Measurements from ENCODE around the gene TRIM44.
"Not testable (repeated sequence)": the region's sequence is repeated elsewhere in the genome, so short reads cannot be mapped to it uniquely, and the experiment has no call there.

The TRIM44 gene

GRCh38 chr11:35647421-35648093, 15.0 kb upstream of the TRIM44 start:
- Histone ChIP-seq H3K27me3 (ENCODE audit: low read depth) (no peaks in the 10 kb centered on the region), H3K36me3 (replicated peaks) (no peaks in the 10 kb centered on the region), H3K4me3 (no peak overlapping the region), H3K9me3 (no peaks in the 10 kb centered on the region), H3K4me1 (no peaks in the 10 kb centered on the region)
- in situ Hi-C loops (cut with MboI; ENCODE audit: low sequenced_read_pairs), result no loop called here
- DNase-seq (ENCODE audit: low spot score in 2 of 2), result no peak

GRCh38 chr11:35650006-35650405, 12.6 kb upstream of the TRIM44 start:
- in situ Hi-C loops (cut with MboI; ENCODE audit: low sequenced_read_pairs), result no loop called here
- Histone ChIP-seq H3K9me3 (no peaks in the 10 kb centered on the region), H3K4me1 (no peaks in the 10 kb centered on the region), H3K4me3 (no peak overlapping the region), H3K36me3 (replicated peaks) (no peaks in the 10 kb centered on the region), H3K27me3 (ENCODE audit: low read depth) (no peaks in the 10 kb centered on the region)
- DNase-seq (ENCODE audit: low spot score in 2 of 2), result no peak

GRCh38 chr11:35650467-35650866, 12.1 kb upstream of the TRIM44 start:
- H3K27me3 ChIP-seq (ENCODE audit: low read depth), result no peaks in the 10 kb centered on the region
- no peaks in the 10 kb centered on the region for H3K36me3 ChIP-seq (replicated peaks)
- DNase-seq (ENCODE audit: low spot score in 2 of 2), result no peak
- in situ Hi-C loops (cut with MboI; ENCODE audit: low sequenced_read_pairs), result no loop called here
- H3K9me3 ChIP-seq, result no peaks in the 10 kb centered on the region
- H3K4me1 ChIP-seq, result no peaks in the 10 kb centered on the region
- no peak overlapping the region for H3K4me3 ChIP-seq

- no peaks in the 10 kb centered on the region for H3K4me1 ChIP-seq
- H3K4me3 ChIP-seq, result no peak overlapping the region
- no peaks in the 10 kb centered on the region for H3K9me3 ChIP-seq
- DNase-seq (ENCODE audit: low spot score in 2 of 2), result no peak
- no peaks in the 10 kb centered on the region for H3K27me3 ChIP-seq (ENCODE audit: low read depth)
- no peaks in the 10 kb centered on the region for H3K36me3 ChIP-seq (replicated peaks)
- in situ Hi-C loops (cut with MboI; ENCODE audit: low sequenced_read_pairs), result no loop called here
Measured at GRCh38 chr11:35651263-35651662, 11.3 kb upstream of the TRIM44 start.

- H3K36me3 ChIP-seq (replicated peaks); DNase-seq (ENCODE audit: low spot score in 2 of 2); H3K27me3 ChIP-seq (ENCODE audit: low read depth); H3K4me3 ChIP-seq; H3K9me3 ChIP-seq; H3K4me1 ChIP-seq; in situ Hi-C loops (cut with MboI; ENCODE audit: low sequenced_read_pairs): not testable (repeated sequence)
Measured at GRCh38 chr11:35652786-35653185, 9.8 kb upstream of the TRIM44 start.

- Histone ChIP-seq H3K4me3 (no peak overlapping the region), H3K36me3 (replicated peaks) (no peaks in the 10 kb centered on the region), H3K27me3 (ENCODE audit: low read depth) (no peaks in the 10 kb centered on the region), H3K4me1 (no peaks in the 10 kb centered on the region), H3K9me3 (no peaks in the 10 kb centered on the region)
- in situ Hi-C loops (cut with MboI; ENCODE audit: low sequenced_read_pairs), result no loop called here
- no peak for DNase-seq (ENCODE audit: low spot score in 2 of 2)
Measured at GRCh38 chr11:35654711-35655110, 7.9 kb upstream of the TRIM44 start.

GRCh38 chr11:35655254-35655653, 7.3 kb upstream of the TRIM44 start:
- in situ Hi-C loops (cut with MboI; ENCODE audit: low sequenced_read_pairs), result no loop called here
- Histone ChIP-seq H3K4me3 (no peak overlapping the region), H3K4me1 (no peaks in the 10 kb centered on the region), H3K9me3 (no peaks in the 10 kb centered on the region), H3K36me3 (replicated peaks) (no peaks in the 10 kb centered on the region), H3K27me3 (ENCODE audit: low read depth) (no peaks in the 10 kb centered on the region)
- DNase-seq (ENCODE audit: low spot score in 2 of 2), result no peak

GRCh38 chr11:35655856-35656255, 6.7 kb upstream of the TRIM44 start:
- H3K4me1 ChIP-seq, result no peaks in the 10 kb centered on the region
- no peaks in the 10 kb centered on the region for H3K27me3 ChIP-seq (ENCODE audit: low read depth)
- H3K4me3 ChIP-seq, result no peak overlapping the region
- no peaks in the 10 kb centered on the region for H3K9me3 ChIP-seq
- DNase-seq (ENCODE audit: low spot score in 2 of 2), result no peak
- in situ Hi-C loops (cut with MboI; ENCODE audit: low sequenced_read_pairs), result no loop called here
- no peaks in the 10 kb centered on the region for H3K36me3 ChIP-seq (replicated peaks)

GRCh38 chr11:35658020-35658948, 4.3 kb upstream of the TRIM44 start:
- no peak for DNase-seq (ENCODE audit: low spot score in 2 of 2)
- Histone ChIP-seq H3K36me3 (replicated peaks) (no peaks in the 10 kb centered on the region), H3K4me3 (no peak overlapping the region), H3K27me3 (ENCODE audit: low read depth) (no peaks in the 10 kb centered on the region), H3K9me3 (peaks cover 5% of the 10 kb centered on the region), H3K4me1 (peaks cover 6% of the 10 kb centered on the region)
- in situ Hi-C loops (cut with MboI; ENCODE audit: low sequenced_read_pairs), result no loop called here

GRCh38 chr11:35661534-35661933, 1.0 kb upstream of the TRIM44 start:
- no peak for DNase-seq (ENCODE audit: low spot score in 2 of 2)
- in situ Hi-C loops (cut with MboI; ENCODE audit: low sequenced_read_pairs), result no loop called here
- H3K27me3 ChIP-seq (ENCODE audit: low read depth), result no peaks in the 10 kb centered on the region
- peaks cover 11% of the 10 kb centered on the region for H3K9me3 ChIP-seq
- peaks cover 8% of the 10 kb centered on the region for H3K4me1 ChIP-seq
- no peaks in the 10 kb centered on the region for H3K36me3 ChIP-seq (replicated peaks)
- no peak overlapping the region for H3K4me3 ChIP-seq

GRCh38 chr11:35662061-35662648, 420 bp upstream of the TRIM44 start:
- H3K27me3 ChIP-seq (ENCODE audit: low read depth), result no peaks in the 10 kb centered on the region
- DNase-seq (ENCODE audit: low spot score in 2 of 2), result no peak

GRCh38 chr11:35663408-35663702, 780 bp downstream of the TRIM44 start:
- Histone ChIP-seq H3K4me1 (peaks cover 8% of the 10 kb centered on the region), H3K9me3 (peaks cover 14% of the 10 kb centered on the region), H3K36me3 (replicated peaks) (no peaks in the 10 kb centered on the region), H3K27me3 (ENCODE audit: low read depth) (no peaks in the 10 kb centered on the region), H3K4me3 (peak overlapping the region; percentile 30; the same call in 1 of the 2 replicates)
- no peak for DNase-seq (ENCODE audit: low spot score in 2 of 2)
- in situ Hi-C loops (cut with MboI; ENCODE audit: low sequenced_read_pairs), result no loop called here

More at GRCh38 chr11:35662061-35662648, 420 bp upstream of the TRIM44 start:
- peak overlapping the region; percentile 30 for H3K4me3 ChIP-seq
- peaks cover 14% of the 10 kb centered on the region for H3K9me3 ChIP-seq
- peaks cover 8% of the 10 kb centered on the region for H3K4me1 ChIP-seq
- in situ Hi-C loops (cut with MboI; ENCODE audit: low sequenced_read_pairs), result no loop called here
- no peaks in the 10 kb centered on the region for H3K36me3 ChIP-seq (replicated peaks)

GRCh38 chr11:35664977-35665441, 2.4 kb downstream of the TRIM44 start:
- DNase-seq (ENCODE audit: low spot score in 2 of 2), result no peak
- H3K4me1 ChIP-seq, result peaks cover 8% of the 10 kb centered on the region
- peaks cover 14% of the 10 kb centered on the region for H3K9me3 ChIP-seq
- H3K27me3 ChIP-seq (ENCODE audit: low read depth), result no peaks in the 10 kb centered on the region
- no peaks in the 10 kb centered on the region for H3K36me3 ChIP-seq (replicated peaks)
- in situ Hi-C loops (cut with MboI; ENCODE audit: low sequenced_read_pairs), result no loop called here
- no peak overlapping the region for H3K4me3 ChIP-seq

GRCh38 chr11:35667257-35667656, 4.7 kb downstream of the TRIM44 start:
- in situ Hi-C loops (cut with MboI; ENCODE audit: low sequenced_read_pairs), result no loop called here
- Histone ChIP-seq H3K4me1 (peaks cover 8% of the 10 kb centered on the region), H3K27me3 (ENCODE audit: low read depth) (no peaks in the 10 kb centered on the region), H3K36me3 (replicated peaks) (no peaks in the 10 kb centered on the region), H3K9me3 (peaks cover 12% of the 10 kb centered on the region), H3K4me3 (no peak overlapping the region)
- no peak for DNase-seq (ENCODE audit: low spot score in 2 of 2)
